Activated B cell treated with CpG ODN at 0.5 μM for 24 hours (primary cell): Measurements from ENCODE around the gene ADRA2C. TPM values are rescaled to one million over a fixed set of nuclear protein-coding genes. Genes with fewer than 3 reads are reported as not detected.

Experiments
- ATAC-seq: fragments of 200-7000 bp; cut with Tn5 transposase; one replicate; pipeline ENCODE4 v1.10.0; 2021; ENCODE audit warnings: low read depth, mild to moderate bottlenecking, moderate library complexity
- CTCF ChIA-PET: fragments of 350-600 bp; sonication (Branson Sonifier 250); formaldehyde crosslinking; loops from one replicate; lab custom pipeline; 2021; ENCODE audit warnings: antibody characterized with exemption; lab: Charles Lee
- POLR2A ChIA-PET: fragments of 350-600 bp; sonication (Branson Sonifier 250); formaldehyde crosslinking; loops from one replicate; lab custom pipeline; 2021; ENCODE audit warnings: antibody characterized with exemption; lab: Charles Lee
- DNase-seq: peaks from one replicate; pipeline ENCODE4 v3.0.0; 2022
- H3K27ac Mint-ChIP-seq: one replicate; pipeline ENCODE4 v1.8.0; 2020; ENCODE audit warnings: mixed read lengths
- H3K27me3 Mint-ChIP-seq: one replicate; pipeline ENCODE4 v1.8.0; 2021; ENCODE audit warnings: mixed read lengths
- H3K36me3 Mint-ChIP-seq: one replicate; pipeline ENCODE4 v1.8.0; 2021; ENCODE audit warnings: low read depth, mixed read lengths
- H3K4me1 Mint-ChIP-seq: one replicate; pipeline ENCODE4 v1.8.0; 2021; ENCODE audit warnings: mixed read lengths
- H3K4me3 Mint-ChIP-seq: one replicate; pipeline ENCODE4 v1.8.0; 2020; ENCODE audit warnings: mild to moderate bottlenecking, mixed read lengths
- H3K9me3 Mint-ChIP-seq: one replicate; pipeline ENCODE4 v1.8.0; 2020; ENCODE audit warnings: mixed read lengths
- CTCF ChIP-seq: fragments of 200-600 bp; IDR thresholded peaks from one replicate; pipeline ENCODE4 v1.8.0; 2022; ENCODE audit warnings: antibody characterized with exemption, mild to moderate bottlenecking
- intact Hi-C: fragments of 100-400 bp; cut with micrococcal nuclease; formaldehyde crosslinking; loops from one replicate; pipeline ENCODE4 v1.15.1; 2024
- total RNA-seq: library from RNA; stranded (reverse); gene quantifications from 2 replicates; pipeline ENCODE4 v1.2.3, GENCODE V29; 2022

The ADRA2C gene
- total RNA-seq, 1 donor from 2014 or later: not detected

- Mint-ChIP-seq H3K36me3 (no peaks in the 10 kb centered on the region), H3K4me1 (no peaks in the 10 kb centered on the region), H3K9me3 (peaks cover 27% of the 10 kb centered on the region), H3K27me3 (peaks cover 10% of the 10 kb centered on the region), H3K27ac (no peak overlapping the region), H3K4me3 (no peak overlapping the region)
- no peak for ATAC-seq
- no peak for DNase-seq
- intact Hi-C loops: no loop called here
- ChIA-PET POLR2A (no interaction called here), CTCF (no interaction called here)
- no peak for TF ChIP-seq CTCF
Observed at GRCh38 chr4:3791910-3792542, 25.8 kb downstream of the ADRA2C start.

- ATAC-seq (no peak), DNase-seq (no peak)
- TF ChIP-seq CTCF: no peak
- POLR2A ChIA-PET: no interaction called here
- Mint-ChIP-seq H3K36me3 (no peaks in the 10 kb centered on the region), H3K27ac (no peak overlapping the region), H3K27me3 (peaks cover 10% of the 10 kb centered on the region), H3K9me3 (peaks cover 27% of the 10 kb centered on the region), H3K4me3 (no peak overlapping the region), H3K4me1 (no peaks in the 10 kb centered on the region)
- intact Hi-C loops: no loop called here
- CTCF ChIA-PET: no interaction called here
Observed at GRCh38 chr4:3792813-3793212, 26.6 kb downstream of the ADRA2C start.

GRCh38 chr4:3793545-3793944, 27.4 kb downstream of the ADRA2C start:
- ChIA-PET CTCF (no interaction called here), POLR2A (no interaction called here)
- Mint-ChIP-seq H3K4me3 (no peak overlapping the region), H3K36me3 (no peaks in the 10 kb centered on the region), H3K27me3 (peaks cover 12% of the 10 kb centered on the region), H3K9me3 (peaks cover 27% of the 10 kb centered on the region), H3K27ac (no peak overlapping the region), H3K4me1 (no peaks in the 10 kb centered on the region)
- no peak for TF ChIP-seq CTCF
- no peak for ATAC-seq
- intact Hi-C loops: no loop called here
- no peak for DNase-seq

DNA sequence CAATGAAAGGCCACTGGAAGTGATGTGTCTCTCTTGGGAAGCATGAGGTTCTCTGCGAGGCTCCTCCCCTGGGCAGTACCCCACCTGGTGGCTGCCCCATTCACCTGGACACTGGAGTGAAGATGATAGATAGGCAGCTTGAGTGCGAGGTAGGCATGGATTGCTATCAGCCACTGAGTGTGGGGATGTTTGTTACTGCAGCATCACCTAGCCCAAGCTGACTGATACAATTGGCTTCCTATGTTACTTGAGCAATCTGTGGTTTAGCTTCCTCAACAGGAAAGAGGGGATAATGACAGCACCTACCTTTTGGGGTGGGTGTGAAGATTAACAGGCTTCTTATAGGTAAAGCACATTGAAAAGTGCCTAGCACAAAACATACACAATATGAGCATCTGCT, 30.8 kb downstream of the ADRA2C start:
- Mint-ChIP-seq H3K27me3 (peaks cover 7% of the 10 kb centered on the region), H3K4me1 (no peaks in the 10 kb centered on the region), H3K9me3 (peaks cover 27% of the 10 kb centered on the region), H3K36me3 (no peaks in the 10 kb centered on the region), H3K27ac (no peak overlapping the region), H3K4me3 (no peak overlapping the region)
- no peak for ATAC-seq
- DNase-seq: no peak
- ChIA-PET CTCF (no interaction called here), POLR2A (no interaction called here)
- intact Hi-C loops: no loop called here
- TF ChIP-seq CTCF: no peak

GRCh38 chr4:3797831-3798790, 31.9 kb downstream of the ADRA2C start:
- ChIA-PET CTCF (no interaction called here), POLR2A (no interaction called here)
- no peak for TF ChIP-seq CTCF
- no peak overlapping the region for H3K4me3 Mint-ChIP-seq
- peaks cover 5% of the 10 kb centered on the region for H3K27me3 Mint-ChIP-seq
- H3K4me1 Mint-ChIP-seq: no peaks in the 10 kb centered on the region
- intact Hi-C loops: no loop called here
- no peak overlapping the region for H3K27ac Mint-ChIP-seq
- no peaks in the 10 kb centered on the region for H3K36me3 Mint-ChIP-seq
- DNase-seq (no peak), ATAC-seq (no peak)
- H3K9me3 Mint-ChIP-seq: peaks cover 25% of the 10 kb centered on the region
